K562 (cell line): Measurements from ENCODE around the gene GRIK2. TPM values are rescaled to one million over a fixed set of nuclear protein-coding genes. Genes with fewer than 3 reads are reported as not detected.

ENCODE experiments used
- ARID3A ChIP-seq: IDR thresholded peaks from 2 replicates; pipeline ENCODE4 v1.6.1; 2012; ENCODE audit warnings: low read depth, low read length, improper control_type of control experiment, borderline replicate concordance
- BCLAF1 ChIP-seq, 2 experiments: fragments of 450-650 bp in 1 of 2; IDR thresholded peaks; 2 replicates each; pipeline ENCODE4 v1.6.1; 2011 to 2017; ENCODE audit warnings: low read depth in 2 of 2, antibody characterized with exemption in 1 of 2, borderline replicate concordance in 1 of 2, low read length in 1 of 2, mild to moderate bottlenecking in 1 of 2, mixed read lengths in 1 of 2; ENCODE audit not compliant: control insufficient read depth in 1 of 2
- E2F5 ChIP-seq: sonication (generic); formaldehyde crosslinking; IDR thresholded peaks from 2 replicates; pipeline ENCODE4 v1.8.0; 2022; ENCODE audit warnings: mild to moderate bottlenecking, missing genetic modification reagents
- NFIC ChIP-seq: fragments of 450-650 bp; IDR thresholded peaks from 2 replicates; pipeline ENCODE4 v1.6.1; 2017; ENCODE audit warnings: mild to moderate bottlenecking, inconsistent platforms
- NFRKB ChIP-seq: fragments of 450-650 bp; IDR thresholded peaks from 2 replicates; pipeline ENCODE4 v1.6.1; 2016; ENCODE audit warnings: low read depth
- TAF9B ChIP-seq: fragments of 450-650 bp; IDR thresholded peaks from 2 replicates; pipeline ENCODE4 v1.6.1; 2018; ENCODE audit warnings: mild to moderate bottlenecking; ENCODE audit not compliant: partially characterized antibody
- THRB ChIP-seq: fragments of 450-650 bp; formaldehyde crosslinking; conservative IDR thresholded peaks from 2 replicates; pipeline ENCODE4 v1.4.0; 2022; ENCODE audit warnings: mild to moderate bottlenecking, missing genetic modification characterization
- polyA plus RNA-seq, 8 experiments: library from polyadenylated mRNA; depleted of rRNA in 4 of 8; stranded (reverse) in 5 of 8; unstranded in 3 of 8; fragments of >200 nt; fragmentation: Nextera tagmentation in 2 of 8; fragmentation: Illumina TruSeq in 1 of 8; extraction: Ambion mirVana in 2 of 8; extraction: Trizol in 1 of 8; gene quantifications; 2 replicates each; pipeline versions ENCODE4 v1.2.1 to v1.2.3, GENCODE V29; 2011 to 2014; ENCODE audit warnings: inconsistent platforms in 1 of 8, missing spikeins in 1 of 8
- total RNA-seq, 7 experiments: library from RNA; depleted of rRNA in 6 of 7; stranded (reverse); fragments of >200 nt in 6 of 7; fragmentation: Illumina TruSeq in 2 of 7; extraction: Trizol in 2 of 7; gene quantifications; 2 replicates each; pipeline versions ENCODE4 v1.2.1 to v1.2.3, GENCODE V29; 2011 to 2021; ENCODE audit warnings: low replicate concordance in 1 of 7

The GRIK2 gene
- total and polyA plus RNA-seq, 9 of the 15 experiments (the other 6 are each of a cell fraction or from before 2014, with no cell fraction given), result not detected

GRCh38 chr6:101733899-101734298, 340.4 kb downstream of the GRIK2 start (continued):
- TF ChIP-seq BCLAF1 (IDR thresholded peaks at IDR 0.05; ENCODE audit: borderline replicate concordance in 1 of 2, control insufficient read depth in 1 of 2, low read depth in 2 of 2, low read length in 1 of 2) (no peak), THRB (CRISPR knock-in tag) (no peak), E2F5 (CRISPR knock-in tag) (no peak), NFIC (no peak), NFRKB (no peak), ARID3A (no peak), TAF9B (no peak)
- TF ChIP-seq, all 486 proteins: peak for 0
